ENCODE measurements around the gene MTHFR. TPM values are rescaled to one million over a fixed set of nuclear protein-coding genes. Genes with fewer than 3 reads are reported as not detected.

Gene MTHFR
- total RNA-seq, 4 donors from 2014 or later, result 35.0 to 57.5 (median 39.7) TPM

- no peak for DNase-seq (ENCODE audit: low spot score in 2 of 2)
- H3K36me3 ChIP-seq, result peaks cover 19% of the 10 kb centered on the region
- H3K9me3 ChIP-seq, result no peaks in the 10 kb centered on the region
- no peak overlapping the region for H3K4me3 ChIP-seq
- 82% methylated on average over 9 of the region's 9 CpGs for WGBS
- TF ChIP-seq CTCF (IDR thresholded peaks at IDR 0.05) (no peak), EP300 (IDR thresholded peaks at IDR 0.05) (no peak), POLR2AphosphoS5 (IDR thresholded peaks at IDR 0.05) (no peak), POLR2A (IDR thresholded peaks at IDR 0.05) (no peak)
- H3K27ac ChIP-seq, result no peak overlapping the region
- H3K27me3 ChIP-seq, result no peaks in the 10 kb centered on the region
- H3K4me1 ChIP-seq, result no peaks in the 10 kb centered on the region
Measured at GRCh38 chr1:11848373-11848700, 42.6 kb upstream of the MTHFR start.

- no peaks in the 10 kb centered on the region for H3K9me3 ChIP-seq
- H3K4me3 ChIP-seq, result no peak within 1 kb of the TSS
- WGBS, result 56% methylated on average over 18 of the region's 18 CpGs
- no peak for DNase-seq (ENCODE audit: low spot score in 2 of 2)
- H3K36me3 ChIP-seq, result peaks cover 24% of the 10 kb centered on the region
- TF ChIP-seq POLR2A (IDR thresholded peaks at IDR 0.05), result no peak
- TF ChIP-seq CTCF (IDR thresholded peaks at IDR 0.05), result no peak
- TF ChIP-seq EP300 (IDR thresholded peaks at IDR 0.05), result no peak
- TF ChIP-seq POLR2AphosphoS5 (IDR thresholded peaks at IDR 0.05), result no peak
- H3K27me3 ChIP-seq, result no peaks in the 10 kb centered on the region
- H3K27ac ChIP-seq, result no peak within 1 kb of the TSS
- H3K4me1 ChIP-seq, result no peaks in the 10 kb centered on the region
Measured at GRCh38 chr1:11847667-11848372, 42.1 kb upstream of the MTHFR start, which contains the start of gene NPPA. TSS of gene NPPA (minus strand) at chr1:11847783. CDS start at chr1:11847684, 99 bp downstream.

- Histone ChIP-seq H3K9me3 (no peaks in the 10 kb centered on the region), H3K4me1 (no peaks in the 10 kb centered on the region), H3K36me3 (peaks cover 44% of the 10 kb centered on the region), H3K4me3 (no peak overlapping the region), H3K27ac (no peak overlapping the region), H3K27me3 (no peaks in the 10 kb centered on the region)
- no peak for DNase-seq (ENCODE audit: low spot score in 2 of 2)
- TF ChIP-seq POLR2A (IDR thresholded peaks at IDR 0.05) (no peak), CTCF (IDR thresholded peaks at IDR 0.05) (no peak), POLR2AphosphoS5 (IDR thresholded peaks at IDR 0.05) (no peak), EP300 (IDR thresholded peaks at IDR 0.05) (no peak)
- 51% methylated on average over 5 of the region's 5 CpGs for WGBS
Measured at GRCh38 chr1:11845641-11846335, 40.0 kb upstream of the MTHFR start.

GRCh38 chr1:11842154-11843041 lies 36.6 kb upstream of the MTHFR start:
- Histone ChIP-seq H3K27ac (no peak overlapping the region), H3K4me1 (no peaks in the 10 kb centered on the region), H3K9me3 (no peaks in the 10 kb centered on the region), H3K27me3 (no peaks in the 10 kb centered on the region), H3K36me3 (peaks cover 78% of the 10 kb centered on the region), H3K4me3 (no peak overlapping the region)
- TF ChIP-seq POLR2A (IDR thresholded peaks at IDR 0.05), result no peak
- no peak for TF ChIP-seq CTCF (IDR thresholded peaks at IDR 0.05)
- TF ChIP-seq POLR2AphosphoS5 (IDR thresholded peaks at IDR 0.05), result no peak
- TF ChIP-seq EP300 (IDR thresholded peaks at IDR 0.05), result no peak
- 72% methylated on average over 18 of the region's 19 CpGs for WGBS
- no peak for DNase-seq (ENCODE audit: low spot score in 2 of 2)

All from suprapubic skin (tissue), 4 donors.